Measurements from ENCODE around the gene CIB4. TPM values are rescaled to one million over a fixed set of nuclear protein-coding genes. Genes with fewer than 3 reads are reported as not detected.

The CIB4 gene
- total and polyA plus RNA-seq, 2 experiments from 2014 or later = not detected

GRCh38 chr2:26618611-26619010 is 22.6 kb downstream of the CIB4 start:
- Histone ChIP-seq H3K27me3 (peaks cover 25% of the 10 kb centered on the region), H3K4me1 (ENCODE audit: insufficient read depth) (peaks cover 41% of the 10 kb centered on the region), H3K9me3 (ENCODE audit: low read depth) (no peaks in the 10 kb centered on the region), H3K9me2 (replicated peaks; ENCODE audit: insufficient read depth) (no peaks in the 10 kb centered on the region), H3K79me2 (no peaks in the 10 kb centered on the region), H3K4me2 (no peak overlapping the region), H3K4me3 (no peak overlapping the region), H3K36me3 (replicated peaks; ENCODE audit: insufficient read depth, low read depth) (no peaks in the 10 kb centered on the region), H2AFZ (no peak overlapping the region), H3K27ac (no peak overlapping the region), H4K20me1 (ENCODE audit: insufficient read depth, poor library complexity, severe bottlenecking) (no peaks in the 10 kb centered on the region)
- WGBS (ENCODE audit: low lambda C conversion rate, missing lambda C conversion rate) = 99% methylated on average over 10 of the region's 10 CpGs
- no peak for DNase-seq (ENCODE audit: low spot score)
- TF ChIP-seq EZH2 (IDR thresholded peaks at IDR 0.05; ENCODE audit: borderline replicate concordance) (no peak), CTCF (IDR thresholded peaks at IDR 0.05; ENCODE audit: poor library complexity) (no peak), EZH2phosphoT487 (IDR thresholded peaks at IDR 0.05; ENCODE audit: low read depth, severe bottlenecking, unreplicated experiment) (no peak)

GRCh38 chr2:26617588-26618083 is 23.5 kb downstream of the CIB4 start:
- H3K9me2 ChIP-seq (replicated peaks; ENCODE audit: insufficient read depth) = no peaks in the 10 kb centered on the region
- H3K36me3 ChIP-seq (replicated peaks; ENCODE audit: insufficient read depth, low read depth) = no peaks in the 10 kb centered on the region
- peaks cover 25% of the 10 kb centered on the region for H3K27me3 ChIP-seq
- H4K20me1 ChIP-seq (ENCODE audit: insufficient read depth, poor library complexity, severe bottlenecking) = no peaks in the 10 kb centered on the region
- no peak overlapping the region for H3K4me2 ChIP-seq
- WGBS (ENCODE audit: low lambda C conversion rate, missing lambda C conversion rate) = 62% methylated on average over 7 of the region's 7 CpGs
- H2AFZ ChIP-seq = no peak overlapping the region
- H3K4me3 ChIP-seq = no peak overlapping the region
- TF ChIP-seq EZH2 (IDR thresholded peaks at IDR 0.05; ENCODE audit: borderline replicate concordance) (no peak), EZH2phosphoT487 (IDR thresholded peaks at IDR 0.05; ENCODE audit: low read depth, severe bottlenecking, unreplicated experiment) (no peak), CTCF (IDR thresholded peaks at IDR 0.05; ENCODE audit: poor library complexity) (no peak)
- H3K4me1 ChIP-seq (ENCODE audit: insufficient read depth) = peaks cover 44% of the 10 kb centered on the region
- H3K9me3 ChIP-seq (ENCODE audit: low read depth) = no peaks in the 10 kb centered on the region
- H3K27ac ChIP-seq = no peak overlapping the region
- DNase-seq (ENCODE audit: low spot score) = no peak
- no peaks in the 10 kb centered on the region for H3K79me2 ChIP-seq

GRCh38 chr2:26616706-26617587 is 24.2 kb downstream of the CIB4 start:
- Histone ChIP-seq H3K9me3 (ENCODE audit: low read depth) (no peaks in the 10 kb centered on the region), H4K20me1 (ENCODE audit: insufficient read depth, poor library complexity, severe bottlenecking) (no peaks in the 10 kb centered on the region), H3K79me2 (no peaks in the 10 kb centered on the region), H2AFZ (no peak overlapping the region), H3K4me3 (no peak overlapping the region), H3K9me2 (replicated peaks; ENCODE audit: insufficient read depth) (no peaks in the 10 kb centered on the region), H3K4me1 (ENCODE audit: insufficient read depth) (peaks cover 51% of the 10 kb centered on the region), H3K27me3 (peaks cover 25% of the 10 kb centered on the region), H3K36me3 (replicated peaks; ENCODE audit: insufficient read depth, low read depth) (no peaks in the 10 kb centered on the region), H3K27ac (no peak overlapping the region), H3K4me2 (no peak overlapping the region)
- WGBS (ENCODE audit: low lambda C conversion rate, missing lambda C conversion rate) = 68% methylated on average over 10 of the region's 10 CpGs
- no peak for DNase-seq (ENCODE audit: low spot score)
- TF ChIP-seq EZH2 (IDR thresholded peaks at IDR 0.05; ENCODE audit: borderline replicate concordance) (no peak), EZH2phosphoT487 (IDR thresholded peaks at IDR 0.05; ENCODE audit: low read depth, severe bottlenecking, unreplicated experiment) (no peak), CTCF (IDR thresholded peaks at IDR 0.05; ENCODE audit: poor library complexity) (no peak)

All from hepatocyte (in vitro differentiated cells).